GM12878 (cell line): Measurements from ENCODE around the gene NFYC.
"Not testable (repeated sequence)": the region's sequence is repeated elsewhere in the genome, so short reads cannot be mapped to it uniquely, and the experiment has no call there.

Experiments used
- CEBPB ChIP-seq, 2 experiments: fragments of 150-350 bp in 1 of 2; IDR thresholded peaks; 2 replicates each; pipeline ENCODE4 v1.6.1; 2012 to 2014; ENCODE audit warnings: low read depth in 2 of 2, low read length in 2 of 2, borderline replicate concordance in 1 of 2, inconsistent platforms in 1 of 2
- FOXK2 ChIP-seq: fragments of 450-650 bp; IDR thresholded peaks from 2 replicates; pipeline ENCODE4 v1.6.1; 2017; ENCODE audit warnings: mild to moderate bottlenecking, moderate library complexity
- NBN ChIP-seq: fragments of 450-650 bp; IDR thresholded peaks from 2 replicates; pipeline ENCODE4 v1.6.1; 2016
- NR2F1 ChIP-seq: fragments of 450-650 bp; conservative IDR thresholded peaks from 2 replicates; pipeline ENCODE4 v1.6.1; 2017; ENCODE audit warnings: mild to moderate bottlenecking
- NRF1 ChIP-seq: conservative IDR thresholded peaks from 2 replicates; pipeline ENCODE4 v1.6.1; 2011; ENCODE audit warnings: mild to moderate bottlenecking, low read depth, low read length, improper control_type of control experiment
- SREBF1 ChIP-seq: IDR thresholded peaks from 2 replicates; pipeline ENCODE4 v1.6.1; 2012; ENCODE audit warnings: mild to moderate bottlenecking, low read length
- TCF7 ChIP-seq: IDR thresholded peaks from 2 replicates; pipeline ENCODE4 v1.6.1; 2014; ENCODE audit warnings: antibody characterized with exemption, borderline replicate concordance
- YY1 ChIP-seq: IDR thresholded peaks from 2 replicates; pipeline ENCODE4 v1.6.1; 2011; ENCODE audit warnings: low read depth, mild to moderate bottlenecking, low read length
- ZBED1 ChIP-seq: IDR thresholded peaks from 2 replicates; pipeline ENCODE4 v1.6.1; 2016; ENCODE audit warnings: borderline replicate concordance
- TF ChIP-seq, protein P1 (sequence below): fragments of 450-650 bp; IDR thresholded peaks from 2 replicates; pipeline ENCODE4 v1.6.1; 2014; ENCODE audit warnings: mild to moderate bottlenecking
- TF ChIP-seq, protein P2 (sequence below), 3 experiments: IDR thresholded peaks in 2 of 3; conservative IDR thresholded peaks in 1 of 3; 2 replicates each; pipeline ENCODE4 v1.5.1; 2011; ENCODE audit warnings: low read depth in 3 of 3, low read length in 3 of 3, mild to moderate bottlenecking in 3 of 3, control low read depth in 2 of 3, moderate library complexity in 2 of 3, inconsistent platforms in 1 of 3, mixed read lengths in 1 of 3; ENCODE audit not compliant: control insufficient read depth in 2 of 3, insufficient read depth in 1 of 3; ENCODE audit errors: extremely low read depth in 1 of 3
- TF ChIP-seq, protein P3 (sequence below): IDR thresholded peaks from 2 replicates; pipeline ENCODE4 v1.6.1; 2012; ENCODE audit warnings: low read depth, low read length, improper control_type of control experiment

DNA sequence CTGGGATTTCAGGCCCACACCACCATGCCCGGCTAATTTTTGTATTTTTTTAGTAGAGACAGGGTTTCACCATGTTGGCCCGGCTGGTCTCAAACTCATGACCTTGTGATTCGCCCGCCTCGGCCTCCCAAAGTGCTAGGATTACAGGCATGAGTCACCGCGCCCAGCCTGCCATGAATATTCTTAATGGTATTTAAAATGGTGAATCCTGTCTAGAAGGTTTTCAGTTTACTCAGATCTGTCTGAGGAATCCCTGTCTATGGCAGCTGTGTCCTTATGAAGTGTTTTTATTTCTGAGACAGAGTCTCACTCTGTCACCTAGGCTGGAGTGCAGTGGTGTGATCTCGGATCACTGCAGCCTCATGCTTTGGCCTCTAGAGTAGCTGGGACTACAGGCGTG, 36.2 kb downstream of the NFYC start:
- not testable (repeated sequence) for TF ChIP-seq CEBPB (IDR thresholded peaks at IDR 0.05; ENCODE audit: borderline replicate concordance in 1 of 2, low read depth in 2 of 2, low read length in 2 of 2); SREBF1; NR2F1; ZBED1; TCF7; FOXK2; YY1; NRF1; NBN
- TF ChIP-seq, protein P1, sequence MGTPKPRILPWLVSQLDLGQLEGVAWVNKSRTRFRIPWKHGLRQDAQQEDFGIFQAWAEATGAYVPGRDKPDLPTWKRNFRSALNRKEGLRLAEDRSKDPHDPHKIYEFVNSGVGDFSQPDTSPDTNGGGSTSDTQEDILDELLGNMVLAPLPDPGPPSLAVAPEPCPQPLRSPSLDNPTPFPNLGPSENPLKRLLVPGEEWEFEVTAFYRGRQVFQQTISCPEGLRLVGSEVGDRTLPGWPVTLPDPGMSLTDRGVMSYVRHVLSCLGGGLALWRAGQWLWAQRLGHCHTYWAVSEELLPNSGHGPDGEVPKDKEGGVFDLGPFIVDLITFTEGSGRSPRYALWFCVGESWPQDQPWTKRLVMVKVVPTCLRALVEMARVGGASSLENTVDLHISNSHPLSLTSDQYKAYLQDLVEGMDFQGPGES = not testable (repeated sequence)
- TF ChIP-seq, protein P2, sequence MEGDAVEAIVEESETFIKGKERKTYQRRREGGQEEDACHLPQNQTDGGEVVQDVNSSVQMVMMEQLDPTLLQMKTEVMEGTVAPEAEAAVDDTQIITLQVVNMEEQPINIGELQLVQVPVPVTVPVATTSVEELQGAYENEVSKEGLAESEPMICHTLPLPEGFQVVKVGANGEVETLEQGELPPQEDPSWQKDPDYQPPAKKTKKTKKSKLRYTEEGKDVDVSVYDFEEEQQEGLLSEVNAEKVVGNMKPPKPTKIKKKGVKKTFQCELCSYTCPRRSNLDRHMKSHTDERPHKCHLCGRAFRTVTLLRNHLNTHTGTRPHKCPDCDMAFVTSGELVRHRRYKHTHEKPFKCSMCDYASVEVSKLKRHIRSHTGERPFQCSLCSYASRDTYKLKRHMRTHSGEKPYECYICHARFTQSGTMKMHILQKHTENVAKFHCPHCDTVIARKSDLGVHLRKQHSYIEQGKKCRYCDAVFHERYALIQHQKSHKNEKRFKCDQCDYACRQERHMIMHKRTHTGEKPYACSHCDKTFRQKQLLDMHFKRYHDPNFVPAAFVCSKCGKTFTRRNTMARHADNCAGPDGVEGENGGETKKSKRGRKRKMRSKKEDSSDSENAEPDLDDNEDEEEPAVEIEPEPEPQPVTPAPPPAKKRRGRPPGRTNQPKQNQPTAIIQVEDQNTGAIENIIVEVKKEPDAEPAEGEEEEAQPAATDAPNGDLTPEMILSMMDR (IDR thresholded peaks at IDR 0.05 in 2 of 3, conservative IDR thresholded peaks at IDR 0.05 in 1 of 3; ENCODE audit: control insufficient read depth in 2 of 3, extremely low read depth in 1 of 3, insufficient read depth in 1 of 3, low read depth in 3 of 3, low read length in 3 of 3) = not testable (repeated sequence)
- TF ChIP-seq, protein P3, sequence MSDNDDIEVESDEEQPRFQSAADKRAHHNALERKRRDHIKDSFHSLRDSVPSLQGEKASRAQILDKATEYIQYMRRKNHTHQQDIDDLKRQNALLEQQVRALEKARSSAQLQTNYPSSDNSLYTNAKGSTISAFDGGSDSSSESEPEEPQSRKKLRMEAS = not testable (repeated sequence)
